DMS153 treated with DMSO at 0.1 percent for 48 hours (cell line): ENCODE data around the gene MX1.

Experiments used
- DNase-seq: peaks from one replicate; lab custom pipeline; 2025; ENCODE audit not compliant: unreplicated experiment; lab: John Stamatoyannopoulos, UW

The MX1 gene

DNA sequence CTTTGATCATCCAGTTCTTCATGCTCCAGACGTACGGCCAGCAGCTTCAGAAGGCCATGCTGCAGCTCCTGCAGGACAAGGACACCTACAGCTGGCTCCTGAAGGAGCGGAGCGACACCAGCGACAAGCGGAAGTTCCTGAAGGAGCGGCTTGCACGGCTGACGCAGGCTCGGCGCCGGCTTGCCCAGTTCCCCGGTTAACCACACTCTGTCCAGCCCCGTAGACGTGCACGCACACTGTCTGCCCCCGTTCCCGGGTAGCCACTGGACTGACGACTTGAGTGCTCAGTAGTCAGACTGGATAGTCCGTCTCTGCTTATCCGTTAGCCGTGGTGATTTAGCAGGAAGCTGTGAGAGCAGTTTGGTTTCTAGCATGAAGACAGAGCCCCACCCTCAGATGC, 32.5 kb downstream of the MX1 start:
- no peak for DNase-seq

DNA sequence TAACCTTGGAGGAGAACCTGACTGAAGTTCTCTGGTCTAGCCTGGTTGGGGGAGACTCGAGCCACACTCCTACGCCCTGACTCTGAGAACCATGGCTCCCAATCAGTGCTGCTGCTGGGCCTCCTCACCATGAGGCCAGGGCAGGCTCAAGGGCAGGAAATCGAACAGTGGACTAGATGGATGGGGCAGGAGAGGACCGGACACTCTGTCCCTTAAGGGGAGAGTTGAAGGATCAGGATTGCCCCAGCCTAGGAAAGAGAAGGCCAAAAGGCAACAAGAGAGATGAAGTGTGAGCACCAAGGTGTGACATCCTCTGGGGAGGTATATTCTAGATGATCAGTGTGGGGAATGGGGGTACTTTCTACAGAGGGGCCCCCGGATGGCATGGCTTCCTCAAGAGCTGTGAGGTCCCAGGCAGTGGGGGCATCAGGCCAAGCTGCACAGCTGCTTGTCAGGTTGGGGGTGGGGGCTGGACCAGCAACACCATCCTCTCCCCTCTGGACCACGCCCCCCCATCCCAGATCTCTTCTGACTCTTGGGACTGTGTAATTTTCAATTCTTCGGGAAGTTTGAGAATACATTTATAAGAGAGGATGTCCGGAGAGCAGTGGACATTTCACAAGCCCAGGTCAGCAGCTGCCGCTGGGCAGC, 34.0 kb downstream of the MX1 start:
- DNase-seq: no peak

DNA sequence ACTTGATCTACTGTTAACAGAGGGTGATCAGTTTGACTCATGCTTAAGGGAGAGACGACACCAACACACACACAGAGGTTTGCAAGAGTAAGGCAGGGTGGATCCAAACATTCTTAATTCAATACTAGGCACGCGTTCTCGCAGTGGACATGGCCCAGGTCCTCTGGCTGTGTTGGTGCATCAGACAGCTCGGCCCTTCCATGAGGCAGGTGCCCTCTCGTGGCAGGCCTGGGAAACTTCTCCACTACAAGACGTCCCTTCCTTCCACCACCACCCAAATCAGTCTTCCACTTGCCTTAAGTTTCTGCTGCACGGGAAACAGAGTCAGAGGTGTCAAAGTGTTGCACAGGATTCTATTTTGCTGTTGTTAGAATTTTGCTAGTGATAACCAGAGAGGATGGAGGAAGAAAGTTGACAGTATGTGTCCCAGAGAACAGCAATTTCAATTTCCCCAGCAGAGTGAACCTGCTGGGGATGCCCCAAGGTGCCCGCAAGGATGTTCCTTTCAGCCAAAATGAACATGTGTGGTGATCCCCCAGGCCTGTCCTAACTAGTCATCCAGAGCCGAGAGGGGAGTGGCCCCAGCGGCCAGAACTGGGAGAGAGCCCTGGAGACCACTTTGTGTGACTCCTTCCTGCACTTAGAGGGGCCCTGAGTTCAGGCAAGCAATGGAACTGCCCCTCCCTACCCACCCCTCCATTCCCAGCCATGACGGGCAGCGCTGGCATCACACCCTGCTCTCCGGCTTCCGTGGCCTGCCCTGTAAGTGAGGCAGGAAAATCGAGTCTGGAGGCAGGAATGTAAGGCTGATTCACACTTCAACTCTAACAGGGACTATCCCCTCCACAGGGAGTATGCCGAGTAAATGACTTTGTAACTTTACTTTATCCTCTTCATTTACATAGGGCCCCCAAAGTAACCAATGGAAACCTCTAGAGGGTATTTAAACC, 34.8 kb downstream of the MX1 start:
- peak; percentile 23 for DNase-seq

DNA sequence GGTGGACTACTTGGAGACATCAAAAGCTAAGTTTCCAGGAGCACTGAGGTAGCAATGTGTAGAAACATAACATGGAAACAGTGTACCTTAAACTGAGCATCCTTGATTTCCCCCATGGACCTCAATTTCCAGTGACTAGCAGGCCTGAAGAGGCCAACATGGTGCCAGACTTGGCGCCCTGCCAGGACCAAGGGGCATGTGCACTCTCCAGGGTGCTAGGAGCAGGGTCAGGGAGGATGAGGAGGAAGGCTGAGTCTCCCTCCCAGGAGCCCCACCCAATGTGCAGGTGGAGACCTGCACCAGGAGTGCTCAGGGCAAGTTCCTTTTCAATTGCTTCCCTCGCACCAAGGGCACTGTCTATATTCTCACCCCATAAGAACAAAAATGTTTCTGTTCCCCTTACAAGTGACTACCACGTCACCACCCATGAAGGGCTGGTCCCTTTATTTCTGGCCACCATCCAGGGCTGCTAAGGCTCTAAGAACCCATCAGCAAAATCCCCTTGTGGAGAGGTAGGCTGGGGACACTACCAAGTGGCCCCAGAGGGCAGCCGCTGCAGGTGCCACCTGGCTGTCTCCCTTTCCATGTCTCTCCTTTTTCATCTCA, 39.2 kb downstream of the MX1 start:
- no peak for DNase-seq

DNA sequence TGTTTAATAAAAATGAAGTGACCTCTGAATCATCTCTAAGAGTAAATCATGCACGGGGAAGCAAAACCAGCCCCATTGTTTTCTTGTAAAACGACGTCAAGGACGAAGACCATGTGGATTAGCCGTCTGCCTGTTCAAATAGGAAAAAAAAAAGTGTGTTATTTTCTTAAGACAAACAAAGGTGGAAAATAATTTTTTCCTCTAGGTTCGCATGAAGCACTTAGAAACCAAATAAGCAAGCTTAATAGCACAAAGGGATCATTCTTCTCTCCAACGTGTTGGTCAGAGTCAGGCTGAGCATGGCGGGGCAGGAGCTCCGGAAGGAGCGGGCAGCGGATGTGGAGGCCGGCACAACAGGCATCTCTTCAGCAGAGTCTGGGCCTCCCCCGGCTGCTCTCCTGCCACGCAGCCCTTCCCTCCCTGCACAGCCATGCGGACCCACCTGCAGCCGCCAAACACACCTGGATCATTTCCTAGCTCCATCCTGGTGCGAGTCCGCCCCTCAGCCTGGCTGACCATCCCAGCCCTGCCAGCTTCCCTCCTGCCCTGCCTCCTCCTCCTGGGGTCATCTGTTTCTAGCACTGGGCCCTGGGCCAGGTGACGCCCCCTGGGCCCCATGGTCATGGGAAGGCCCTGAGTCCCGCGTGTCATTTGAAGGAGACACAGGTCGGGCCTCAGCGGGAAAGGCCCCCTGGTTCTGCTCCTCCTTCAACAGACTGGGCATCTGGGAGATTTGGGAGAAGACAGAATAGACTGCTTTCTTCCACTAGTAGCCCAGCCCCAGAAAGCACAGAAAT, 40.2 kb downstream of the MX1 start:
- DNase-seq: no peak

DNA sequence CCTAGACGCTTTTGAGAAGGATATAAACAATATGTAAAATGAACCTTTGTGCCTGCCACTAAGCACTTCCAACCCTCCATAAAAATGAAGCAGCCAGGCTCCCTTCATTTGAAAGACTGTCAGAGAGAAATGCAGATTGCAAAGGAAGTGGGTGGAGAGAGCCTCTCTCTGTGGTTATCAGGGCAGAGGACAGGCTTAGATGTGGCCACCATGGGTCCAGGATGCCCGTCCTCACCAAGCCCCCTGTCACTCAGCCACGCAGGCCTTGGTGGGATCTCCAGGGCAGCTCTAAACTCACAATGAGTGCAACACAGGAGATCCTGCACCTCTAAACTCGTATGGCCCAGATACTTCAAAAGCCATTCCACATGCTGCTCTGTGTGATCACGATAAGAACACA, 44.0 kb downstream of the MX1 start:
- DNase-seq: no peak

DNA sequence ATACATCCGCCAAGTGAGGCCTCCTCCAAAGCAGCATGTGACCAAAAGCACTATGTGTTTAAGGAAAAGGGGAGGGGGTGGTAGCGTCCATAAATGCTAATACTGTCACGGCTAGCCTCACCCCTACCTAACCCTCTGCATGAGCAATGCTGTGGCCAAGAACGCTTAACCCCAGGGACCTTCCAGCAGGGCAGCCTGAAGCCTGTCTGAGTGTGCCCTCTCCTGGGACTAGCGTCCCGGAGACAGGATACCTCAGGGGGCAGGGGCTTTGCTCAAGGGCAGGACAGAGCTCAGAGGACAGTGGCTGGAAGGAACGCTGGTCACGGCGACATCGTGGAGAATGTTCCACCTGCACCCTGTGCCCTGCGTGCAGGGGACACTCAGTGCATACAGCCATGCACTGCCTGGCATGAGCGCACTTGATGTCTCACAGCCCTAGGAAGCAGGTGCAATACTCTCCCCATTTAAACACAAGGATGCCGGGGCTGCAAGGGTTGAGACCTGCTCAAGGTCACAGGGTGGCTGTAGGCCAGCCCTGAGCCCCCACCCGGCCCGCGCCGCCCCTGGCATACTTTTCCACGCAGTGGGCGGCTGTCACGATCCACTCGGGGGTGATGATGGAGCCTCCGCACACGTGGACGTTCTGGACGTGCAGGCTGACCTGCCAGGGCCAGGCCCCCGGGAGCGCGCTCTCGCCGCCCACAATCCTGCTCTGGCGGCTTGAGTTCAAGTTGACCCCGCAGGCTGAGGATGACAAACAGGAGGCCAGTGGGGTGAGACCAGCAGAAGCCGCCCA, 46.9 kb downstream of the MX1 start:
- DNase-seq: no peak

DNA sequence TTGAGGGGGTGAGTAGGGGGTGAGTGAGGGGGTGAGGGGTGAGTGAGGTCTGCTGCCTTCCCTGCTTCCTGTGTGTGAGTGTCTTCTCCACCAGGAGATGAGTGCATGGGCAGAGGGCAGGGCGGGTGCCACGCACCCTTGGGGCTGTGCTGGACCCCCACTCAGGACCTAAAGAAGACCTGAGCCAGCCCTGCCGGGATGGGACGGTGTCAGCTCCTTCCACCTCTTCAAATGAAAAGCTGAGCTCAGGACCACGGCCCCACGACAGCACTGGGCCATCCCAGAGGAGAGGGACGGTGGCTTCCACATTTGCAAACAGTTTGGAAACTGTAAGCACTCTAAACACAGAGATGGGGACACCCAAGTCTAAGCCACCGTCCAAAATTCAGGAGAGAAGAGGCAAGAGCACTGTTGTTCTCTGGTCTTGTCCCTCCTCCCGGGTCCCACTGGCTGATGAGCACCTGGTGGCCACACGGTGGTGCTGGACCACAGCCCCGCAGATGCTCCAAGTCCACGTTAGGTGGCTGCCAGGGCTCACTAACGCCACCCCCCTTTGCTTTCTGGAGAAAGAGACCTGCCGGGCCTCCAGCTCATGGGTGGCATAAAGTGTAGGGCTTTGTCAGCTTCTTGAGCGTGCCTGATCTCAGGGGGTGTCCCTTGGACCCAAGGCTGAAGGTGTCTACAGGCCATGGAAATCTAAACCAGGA, 49.8 kb downstream of the MX1 start:
- DNase-seq: no peak

DNA sequence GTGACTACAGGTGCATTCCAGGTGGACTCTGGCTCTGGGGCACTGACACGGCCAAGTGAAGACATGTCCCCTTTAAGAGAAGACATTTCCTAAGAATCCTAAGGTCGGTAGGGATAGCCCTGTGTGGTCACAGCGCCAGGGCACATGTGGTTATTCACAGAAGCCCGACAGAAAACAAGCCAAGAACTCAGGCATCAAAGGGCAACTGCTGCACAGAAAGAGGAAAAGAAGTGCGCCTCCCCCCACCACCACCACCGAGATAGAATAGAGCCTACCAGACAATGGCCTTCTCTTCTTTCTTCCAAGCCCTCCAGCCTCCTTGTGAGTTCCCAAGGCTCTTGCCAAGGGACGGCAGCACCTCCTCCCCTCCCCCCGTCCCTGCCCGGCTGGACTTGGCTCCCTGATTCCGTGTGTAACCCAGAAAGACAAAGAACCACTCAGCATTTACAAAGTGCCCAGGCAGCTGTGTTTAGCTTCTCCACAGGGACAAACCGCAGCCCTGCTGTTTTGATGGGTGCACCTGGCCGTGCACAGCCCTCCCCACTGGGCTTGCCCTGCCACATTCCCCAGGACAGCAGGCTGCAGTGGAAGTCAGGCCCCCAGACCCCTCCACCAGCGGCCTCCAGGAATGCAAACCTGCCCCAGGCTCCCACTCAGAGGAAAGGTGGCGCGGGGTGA, 51.7 kb downstream of the MX1 start:
- DNase-seq: no peak

DNA sequence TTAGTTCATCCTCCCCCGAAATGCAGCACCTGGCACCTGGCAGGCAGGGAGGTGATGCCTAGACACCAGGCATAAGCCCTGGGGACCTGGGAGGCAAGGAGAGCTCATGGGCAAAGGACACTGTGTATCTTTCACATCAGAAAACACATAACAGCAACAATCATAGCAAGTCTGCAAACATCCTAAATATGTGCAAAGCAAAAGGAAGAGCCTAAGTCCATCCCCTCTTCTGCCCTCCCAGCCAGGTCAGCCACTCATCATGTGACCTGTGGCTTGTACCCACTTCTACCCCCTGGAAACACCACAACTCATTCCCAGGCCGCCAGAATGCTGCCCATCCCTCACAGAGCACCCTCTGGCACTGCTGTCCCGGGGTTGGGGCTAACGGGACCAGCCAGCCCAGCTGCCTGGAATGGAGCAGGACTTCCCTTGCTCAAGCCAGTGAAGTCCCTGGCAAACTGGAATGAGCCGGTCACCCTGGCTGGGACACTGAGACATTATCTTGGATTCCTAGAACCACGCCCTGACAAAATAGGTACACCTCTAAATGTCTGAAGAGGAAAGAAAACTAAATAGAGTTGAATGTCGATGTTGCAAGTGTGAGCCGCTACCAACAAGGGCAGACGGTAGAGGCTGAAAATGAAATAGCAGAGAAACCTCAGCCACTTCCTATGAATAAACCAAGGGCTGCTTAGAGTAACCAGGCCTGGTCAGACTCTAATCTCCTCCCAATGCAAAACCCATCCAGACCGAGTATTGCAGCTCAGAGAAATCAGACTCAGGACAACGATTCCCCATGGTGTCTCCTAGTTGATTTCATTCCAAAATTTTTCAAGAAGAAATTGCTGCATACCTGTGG, 52.5 kb downstream of the MX1 start:
- no peak for DNase-seq

DNA sequence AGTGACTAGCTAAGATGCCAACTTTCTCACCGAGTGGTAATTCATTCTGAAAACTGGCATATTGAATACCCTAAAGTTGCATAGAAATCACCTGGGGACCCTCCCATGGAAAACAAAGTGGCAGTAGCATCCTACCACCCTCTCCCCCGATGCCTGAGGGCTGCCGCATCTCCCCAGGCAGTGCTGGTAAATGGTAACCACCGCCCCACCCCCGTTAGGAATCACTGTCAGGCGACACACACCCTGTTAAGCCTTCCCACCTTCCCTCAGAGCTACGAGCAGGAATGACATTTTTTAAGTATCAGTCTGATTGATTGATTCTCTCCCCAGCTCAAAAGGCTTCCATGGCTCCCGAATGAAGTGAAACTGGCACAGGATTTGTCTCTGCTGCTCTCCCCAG, 53.6 kb downstream of the MX1 start:
- no peak for DNase-seq

DNA sequence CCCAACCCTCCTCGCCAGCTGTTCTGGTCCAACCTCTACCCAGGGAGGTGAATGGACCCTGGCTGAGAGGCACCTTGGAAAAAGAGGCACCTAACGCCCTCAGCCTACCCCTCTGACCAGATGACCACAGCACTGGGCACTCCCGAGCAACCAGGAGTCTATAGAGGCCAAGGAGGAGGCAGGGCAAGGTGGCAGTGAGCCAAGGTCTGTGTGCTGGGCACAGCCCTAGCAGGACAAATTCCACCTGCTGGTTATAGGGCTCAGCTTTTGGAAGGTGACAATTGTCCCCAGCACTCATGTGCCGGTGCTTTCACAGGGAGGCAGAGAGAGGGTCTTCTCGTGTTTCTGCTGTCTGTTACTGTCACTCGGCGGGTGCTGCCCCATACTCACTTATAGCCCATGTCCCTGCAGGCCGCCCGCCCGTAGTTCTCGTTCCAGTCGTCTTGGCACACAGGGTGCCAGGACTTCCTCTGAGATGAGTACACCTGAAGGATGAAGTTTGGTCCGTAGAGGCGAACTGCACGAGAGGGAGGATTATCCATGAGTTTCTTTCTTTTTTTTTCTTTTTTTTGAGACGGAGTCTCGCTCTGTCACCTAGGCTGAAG, 54.1 kb downstream of the MX1 start:
- DNase-seq: no peak

DNA sequence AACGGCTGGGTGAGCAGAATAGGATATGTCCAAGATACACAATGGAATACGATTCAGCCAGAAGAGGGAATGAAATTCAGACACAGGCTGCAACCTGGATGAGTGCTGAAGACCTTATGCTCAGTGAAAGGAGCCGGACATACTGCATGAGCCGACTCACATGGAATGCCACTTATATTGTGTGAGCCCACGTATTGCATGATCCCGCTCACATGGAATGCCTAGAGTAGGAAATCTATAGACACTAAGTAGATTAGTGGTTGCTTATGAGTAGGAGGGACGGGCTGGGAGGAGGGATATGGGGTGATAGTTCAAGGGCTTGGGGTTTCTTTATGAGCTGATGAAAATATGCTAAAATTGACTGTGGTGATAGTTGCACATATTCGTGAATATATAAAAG, 55.2 kb downstream of the MX1 start:
- DNase-seq: no peak

DNA sequence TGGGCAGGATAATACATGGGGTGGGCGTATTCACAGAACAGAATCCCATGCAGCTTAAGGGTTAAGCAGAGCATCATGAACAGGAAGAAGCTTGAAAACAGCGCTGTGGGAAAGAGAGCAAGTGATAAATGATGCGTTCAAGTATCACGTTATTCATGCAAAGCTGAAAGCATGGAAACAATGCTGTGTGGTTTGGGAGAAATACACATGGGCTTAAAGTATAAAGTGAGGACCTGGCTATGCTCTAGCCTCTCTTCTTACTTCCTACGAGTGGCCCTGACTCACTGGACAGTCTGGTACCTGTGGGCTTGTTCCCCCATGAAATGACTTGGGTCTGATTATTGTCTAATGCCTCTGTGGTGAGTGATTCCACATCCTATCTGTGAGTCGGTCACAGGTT, 56.3 kb downstream of the MX1 start:
- no peak for DNase-seq

DNA sequence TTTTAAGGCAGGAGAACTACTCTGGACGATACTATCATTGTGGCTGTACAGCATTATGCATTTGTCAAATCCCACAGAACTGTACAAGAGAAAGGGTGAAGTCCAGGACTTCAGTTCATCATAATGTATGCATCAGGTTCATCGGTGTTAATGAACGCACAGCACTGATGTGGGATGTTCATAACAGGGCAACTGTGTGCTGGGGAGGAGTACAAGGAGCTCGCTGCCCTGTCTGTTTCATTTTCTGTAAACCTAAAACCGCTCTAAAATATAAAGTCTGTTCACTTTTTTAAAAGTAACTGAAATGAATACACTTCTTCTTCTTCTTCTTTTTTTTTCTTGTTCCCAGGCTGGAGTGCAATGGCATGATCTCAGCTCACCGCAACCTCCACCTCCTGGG, 56.9 kb downstream of the MX1 start:
- DNase-seq: no peak

DNA sequence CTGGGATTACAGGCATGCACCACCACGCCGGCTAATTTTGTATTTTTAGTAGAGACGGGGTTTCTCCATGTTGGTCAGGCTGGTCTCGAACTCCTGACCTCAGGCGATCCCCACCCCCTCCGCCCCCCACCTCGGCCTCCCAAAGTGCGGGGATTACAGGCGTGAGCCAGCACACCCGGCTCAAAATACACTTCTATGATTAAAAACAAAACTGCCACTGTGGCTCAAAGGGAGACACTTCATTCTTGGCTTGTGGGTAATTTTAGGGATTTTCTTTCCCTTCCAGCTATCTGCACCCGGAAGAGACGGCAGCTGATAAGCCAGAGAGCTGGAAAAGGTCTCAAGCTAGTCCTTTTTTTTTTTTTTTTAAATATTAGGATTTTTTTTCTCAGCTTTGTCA, 57.4 kb downstream of the MX1 start:
- no peak for DNase-seq

DNA sequence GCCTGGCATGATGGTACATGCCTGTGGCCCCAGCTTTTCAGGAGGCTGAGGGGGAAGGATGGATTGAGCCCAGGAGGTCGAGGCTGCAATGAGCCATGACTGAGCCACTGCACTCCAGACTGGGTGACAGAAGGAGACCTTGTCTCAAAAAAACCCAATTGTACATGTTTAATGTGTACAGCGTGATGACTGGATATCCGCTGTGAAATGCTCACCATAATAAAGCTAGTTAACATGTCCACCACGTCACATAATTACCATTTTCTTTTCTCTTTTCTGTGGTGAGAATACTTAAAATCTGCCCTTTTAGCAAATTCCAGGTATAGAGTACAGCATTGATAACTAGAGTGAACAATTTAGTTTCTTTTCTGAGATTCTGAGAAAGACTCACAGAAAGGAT, 57.9 kb downstream of the MX1 start:
- no peak for DNase-seq

DNA sequence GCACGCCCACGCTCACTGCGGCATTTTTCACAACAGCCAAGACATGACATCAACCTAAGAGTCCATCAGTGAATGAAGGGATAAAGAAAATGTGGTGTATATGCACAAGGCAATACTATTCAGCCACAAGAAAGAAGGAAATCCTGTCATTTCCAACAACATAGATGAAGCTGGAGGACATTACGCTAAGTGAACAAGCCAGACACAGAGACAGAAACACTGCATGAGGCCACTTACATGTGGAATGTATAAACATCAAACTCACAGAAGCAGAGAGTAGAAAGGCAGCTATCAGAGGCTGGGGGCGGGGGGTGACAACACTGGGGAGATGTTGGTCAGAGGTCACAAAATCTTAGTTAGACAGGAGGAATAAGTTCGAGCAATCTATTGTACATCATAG, 61.0 kb downstream of the MX1 start:
- DNase-seq: no peak
